KMS-11 (cell line): Measurements from ENCODE around the gene WNT10A.
A peak's percentile ranks its signal among the peaks of the same experiment; 100 is the strongest.

Source experiments
- H2AFZ ChIP-seq: fragments of 200-600 bp; sonication (generic); 2 replicates; pipeline ENCODE4 v1.6.1; 2016; ENCODE audit warnings: antibody characterized with exemption, mixed run types, low read depth
- H3K27ac ChIP-seq: fragments of 200-600 bp; sonication (generic); 2 replicates; pipeline ENCODE4 v1.6.1; 2016; ENCODE audit warnings: mild to moderate bottlenecking, mixed run types
- H3K27me3 ChIP-seq: fragments of 200-600 bp; sonication (generic); 2 replicates; pipeline ENCODE4 v1.6.1; 2017; ENCODE audit warnings: mild to moderate bottlenecking, low read depth, mixed run types, moderate library complexity; ENCODE audit not compliant: insufficient read depth
- H3K36me3 ChIP-seq: fragments of 200-600 bp; sonication (generic); 2 replicates; pipeline ENCODE4 v1.6.1; 2017; ENCODE audit warnings: mild to moderate bottlenecking, mixed run types; ENCODE audit not compliant: insufficient read depth
- H3K4me1 ChIP-seq: fragments of 200-600 bp; sonication (generic); 2 replicates; pipeline ENCODE4 v1.6.1; 2016; ENCODE audit warnings: mild to moderate bottlenecking, low read depth, mixed run types; ENCODE audit not compliant: poor library complexity, severe bottlenecking
- H3K4me2 ChIP-seq: fragments of 200-600 bp; sonication (generic); 2 replicates; pipeline ENCODE4 v1.7.0; 2016; ENCODE audit warnings: mild to moderate bottlenecking, mixed run types
- H3K4me3 ChIP-seq: fragments of 200-600 bp; sonication (generic); IDR thresholded peaks from 2 replicates; pipeline ENCODE4 v1.6.1; 2017; ENCODE audit warnings: low read depth, low read length, mixed read lengths; ENCODE audit not compliant: insufficient read depth
- H3K79me2 ChIP-seq: fragments of 200-600 bp; sonication (generic); 2 replicates; pipeline ENCODE4 v1.6.1; 2016; ENCODE audit warnings: low read depth, mixed run types; ENCODE audit not compliant: insufficient read depth
- H3K9ac ChIP-seq: fragments of 200-600 bp; sonication (generic); 2 replicates; pipeline ENCODE4 v1.6.1; 2016; ENCODE audit warnings: mild to moderate bottlenecking, mixed run types
- H4K20me1 ChIP-seq: fragments of 200-600 bp; sonication (generic); 2 replicates; pipeline ENCODE4 v1.6.1; 2016; ENCODE audit warnings: mild to moderate bottlenecking, mixed run types; ENCODE audit not compliant: insufficient read depth
- CTCF ChIP-seq: fragments of 200-600 bp; sonication (generic); conservative IDR thresholded peaks from 2 replicates; pipeline ENCODE4 v1.6.1; 2017; ENCODE audit warnings: low read depth, mild to moderate bottlenecking, antibody characterized with exemption, low read length, moderate library complexity, mixed read lengths

WNT10A gene

GRCh38 chr2:218876562-218877219 is 4.0 kb upstream of the WNT10A start:
- H2AFZ ChIP-seq: no peak overlapping the region; the same call in 1 of the 2 replicates
- H3K4me2 ChIP-seq: peak overlapping the region; percentile 95
- H3K36me3 ChIP-seq: no peaks in the 10 kb centered on the region
- peaks cover 9% of the 10 kb centered on the region for H3K79me2 ChIP-seq
- H3K27ac ChIP-seq: no peak overlapping the region
- peak; percentile 99 for TF ChIP-seq CTCF
- no peaks in the 10 kb centered on the region for H3K27me3 ChIP-seq
- peaks cover 39% of the 10 kb centered on the region for H3K4me1 ChIP-seq
- no peaks in the 10 kb centered on the region for H4K20me1 ChIP-seq
- H3K4me3 ChIP-seq: no peak overlapping the region
- H3K9ac ChIP-seq: no peak overlapping the region

- Histone ChIP-seq H3K4me1 (peaks cover 45% of the 10 kb centered on the region), H4K20me1 (no peaks in the 10 kb centered on the region), H3K27me3 (no peaks in the 10 kb centered on the region), H3K36me3 (no peaks in the 10 kb centered on the region), H3K79me2 (peaks cover 15% of the 10 kb centered on the region), H3K4me2 (peak overlapping the region; percentile 95), H3K9ac (no peak overlapping the region), H3K4me3 (no peak overlapping the region), H2AFZ (no peak overlapping the region), H3K27ac (peak overlapping the region; percentile 94)
- TF ChIP-seq CTCF: no peak
Observed at GRCh38 chr2:218877331-218877730, 3.3 kb upstream of the WNT10A start.

- H4K20me1 ChIP-seq: no peaks in the 10 kb centered on the region
- peak overlapping the region; percentile 14; the same call in 1 of the 2 replicates for H3K9ac ChIP-seq
- TF ChIP-seq CTCF: no peak
- H3K4me3 ChIP-seq: no peak overlapping the region
- no peaks in the 10 kb centered on the region for H3K36me3 ChIP-seq
- peak overlapping the region; percentile 95 for H3K4me2 ChIP-seq
- H3K4me1 ChIP-seq: peaks cover 51% of the 10 kb centered on the region
- no peak overlapping the region for H2AFZ ChIP-seq
- H3K27me3 ChIP-seq: no peaks in the 10 kb centered on the region
- peak overlapping the region; percentile 94 for H3K27ac ChIP-seq
- H3K79me2 ChIP-seq: peaks cover 21% of the 10 kb centered on the region
Observed at GRCh38 chr2:218877891-218878290, 2.8 kb upstream of the WNT10A start.

- Histone ChIP-seq H3K79me2 (peaks cover 23% of the 10 kb centered on the region), H3K27ac (peak overlapping the region; percentile 94), H2AFZ (no peak overlapping the region), H3K9ac (peak overlapping the region; percentile 14; the same call in 1 of the 2 replicates), H3K4me3 (no peak overlapping the region), H3K4me2 (peak overlapping the region; percentile 95), H3K4me1 (peaks cover 54% of the 10 kb centered on the region), H3K27me3 (no peaks in the 10 kb centered on the region), H4K20me1 (no peaks in the 10 kb centered on the region), H3K36me3 (no peaks in the 10 kb centered on the region)
- TF ChIP-seq CTCF: no peak
Observed at GRCh38 chr2:218878486-218878885, 2.2 kb upstream of the WNT10A start.
